Measurements from ENCODE around the gene CCDC92.

DNA sequence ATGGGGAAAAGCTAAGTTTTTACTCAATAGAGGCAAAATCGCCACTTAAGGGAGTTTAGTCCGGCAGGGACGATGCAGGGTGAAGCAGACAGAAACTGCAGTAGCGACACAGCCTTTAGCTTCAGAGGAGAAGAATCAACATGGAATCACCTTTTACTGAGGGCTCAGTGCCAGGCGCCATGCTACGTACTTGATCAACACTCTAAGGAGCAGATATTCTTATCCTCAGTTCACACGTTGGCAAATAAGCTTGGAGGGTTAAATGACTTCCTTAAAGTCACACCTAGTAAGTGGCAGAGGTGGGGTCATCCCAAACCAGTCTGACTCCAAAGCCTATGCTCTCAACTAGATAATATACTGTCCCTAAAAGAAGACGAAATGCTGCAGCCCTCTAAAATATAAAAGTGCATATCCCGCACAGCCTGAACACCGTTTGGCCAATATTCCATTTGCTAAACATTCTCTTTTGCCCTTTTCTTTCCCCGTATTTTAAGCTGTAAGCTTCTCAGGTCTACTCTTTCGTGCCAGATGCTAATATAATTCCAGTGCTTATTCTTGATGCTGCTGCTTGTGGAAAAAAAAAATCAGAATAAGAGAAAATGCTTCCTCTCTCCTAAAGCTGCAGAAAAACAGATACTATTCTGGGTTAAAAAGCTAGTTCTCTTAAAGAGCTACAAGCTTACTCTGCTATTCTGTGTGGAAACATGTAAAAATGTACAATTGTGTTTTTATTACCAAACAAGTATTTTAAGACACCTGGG lies 10.9 kb downstream of the CCDC92 start:
- TF ChIP-seq, protein P1, sequence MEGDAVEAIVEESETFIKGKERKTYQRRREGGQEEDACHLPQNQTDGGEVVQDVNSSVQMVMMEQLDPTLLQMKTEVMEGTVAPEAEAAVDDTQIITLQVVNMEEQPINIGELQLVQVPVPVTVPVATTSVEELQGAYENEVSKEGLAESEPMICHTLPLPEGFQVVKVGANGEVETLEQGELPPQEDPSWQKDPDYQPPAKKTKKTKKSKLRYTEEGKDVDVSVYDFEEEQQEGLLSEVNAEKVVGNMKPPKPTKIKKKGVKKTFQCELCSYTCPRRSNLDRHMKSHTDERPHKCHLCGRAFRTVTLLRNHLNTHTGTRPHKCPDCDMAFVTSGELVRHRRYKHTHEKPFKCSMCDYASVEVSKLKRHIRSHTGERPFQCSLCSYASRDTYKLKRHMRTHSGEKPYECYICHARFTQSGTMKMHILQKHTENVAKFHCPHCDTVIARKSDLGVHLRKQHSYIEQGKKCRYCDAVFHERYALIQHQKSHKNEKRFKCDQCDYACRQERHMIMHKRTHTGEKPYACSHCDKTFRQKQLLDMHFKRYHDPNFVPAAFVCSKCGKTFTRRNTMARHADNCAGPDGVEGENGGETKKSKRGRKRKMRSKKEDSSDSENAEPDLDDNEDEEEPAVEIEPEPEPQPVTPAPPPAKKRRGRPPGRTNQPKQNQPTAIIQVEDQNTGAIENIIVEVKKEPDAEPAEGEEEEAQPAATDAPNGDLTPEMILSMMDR (IDR thresholded peaks at IDR 0.05): no peak
- TF ChIP-seq EP300 (IDR thresholded peaks at IDR 0.05): no peak
